Tongue (tissue), 2 donors: ENCODE data around the gene ERN1. TPM values are rescaled to one million over a fixed set of nuclear protein-coding genes. Genes with fewer than 3 reads are reported as not detected.

Experiments
- DNase-seq: peaks from one replicate; pipeline ENCODE4 v3.0.0-alpha.2; 2015
- total RNA-seq: library from RNA; depleted of rRNA; stranded (reverse); fragments of >200 nt; gene quantifications from one replicate; pipeline ENCODE4 v1.2.3, GENCODE V29; 2014

ERN1 gene
- total RNA-seq, 1 donor from 2014 or later = 9.4 TPM

DNA sequence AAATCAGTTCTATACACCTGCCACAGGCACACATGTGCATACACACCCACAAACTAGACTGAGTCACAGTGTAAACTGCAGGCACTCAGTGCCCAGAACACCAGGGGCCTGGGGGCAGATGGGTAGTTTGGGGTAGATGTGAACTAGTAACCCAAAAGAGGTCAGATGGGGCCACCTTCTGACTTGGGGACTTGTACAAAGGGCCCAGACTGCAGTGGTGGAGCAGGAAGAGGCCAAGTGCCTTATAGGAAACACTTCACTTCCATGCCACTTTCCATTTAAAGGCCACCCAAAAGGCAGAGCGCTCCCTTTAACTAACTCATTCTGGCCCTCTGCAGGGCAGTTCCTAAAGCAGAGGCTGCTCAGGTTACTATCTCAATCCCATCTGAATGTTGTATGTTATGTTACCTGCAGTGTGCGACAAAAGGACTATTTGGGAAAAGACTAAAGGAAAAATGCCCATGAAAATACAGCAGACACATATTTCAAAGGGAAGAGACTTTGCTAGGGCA lies 27.8 kb upstream of the ERN1 start:
- DNase-seq = no peak

GRCh38 chr17:64156670-64157069 lies 26.7 kb upstream of the ERN1 start:
- peak; percentile 45 for DNase-seq

GRCh38 chr17:64155751-64156544 lies 26.0 kb upstream of the ERN1 start:
- DNase-seq = peak; percentile 90

- DNase-seq = no peak
Observed at GRCh38 chr17:64155129-64155528, 25.2 kb upstream of the ERN1 start.

GRCh38 chr17:64154717-64155116 lies 24.8 kb upstream of the ERN1 start:
- DNase-seq = no peak

GRCh38 chr17:64154313-64154695 lies 24.4 kb upstream of the ERN1 start:
- DNase-seq = peak; percentile 44

DNA sequence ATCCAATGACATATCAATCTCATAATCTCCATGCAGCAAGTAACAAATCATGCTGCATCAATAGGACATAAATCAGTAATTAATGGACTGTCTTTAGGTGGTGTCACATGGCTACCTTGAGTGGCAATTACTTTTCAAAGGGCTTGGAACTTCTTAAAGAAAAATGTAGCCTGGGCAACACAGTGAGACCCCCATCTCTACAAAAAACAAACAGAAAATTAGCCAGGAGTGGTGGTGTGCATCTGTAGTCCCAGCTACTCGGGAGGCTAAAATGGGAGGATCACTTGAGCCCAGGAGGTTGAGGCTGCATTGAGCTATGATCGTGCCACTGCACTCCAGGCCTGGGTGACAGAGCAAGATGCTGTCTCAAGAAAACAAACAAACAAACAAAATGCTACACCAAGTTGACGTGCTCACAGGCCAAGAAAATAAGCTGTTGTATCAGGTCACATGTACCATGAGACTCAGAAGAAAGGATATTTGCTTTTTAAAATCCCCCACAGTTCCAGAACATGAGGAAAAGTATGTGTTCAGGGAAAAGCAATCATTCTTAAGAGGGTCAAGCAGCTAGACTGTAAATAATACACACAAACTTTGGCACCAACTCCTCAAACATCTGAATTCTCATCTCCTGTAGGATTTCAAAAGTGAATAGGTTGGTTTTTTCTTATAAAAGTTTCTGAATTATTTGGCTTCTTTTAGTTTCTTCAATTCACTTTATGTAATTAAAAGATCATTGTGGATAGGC lies 23.8 kb upstream of the ERN1 start:
- DNase-seq = peak; percentile 26

- no peak for DNase-seq
Observed at GRCh38 chr17:64152428-64153125, 22.6 kb upstream of the ERN1 start.

DNA sequence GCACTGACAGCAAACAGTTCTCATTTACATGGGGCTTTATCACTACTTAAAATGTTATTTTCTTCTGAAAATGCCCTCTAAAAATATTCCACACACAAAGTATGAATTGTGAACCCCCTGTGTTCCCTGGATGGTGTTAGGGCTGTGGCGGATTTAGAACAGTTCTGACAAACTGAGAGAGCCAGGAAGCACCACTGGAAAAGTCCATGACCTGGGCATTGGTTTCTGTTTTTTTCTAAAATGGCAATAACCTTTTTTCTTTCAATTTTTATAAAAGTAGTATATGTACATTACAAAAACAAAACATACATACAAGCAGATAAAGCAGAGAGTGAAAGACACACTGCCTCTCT lies 21.0 kb upstream of the ERN1 start:
- no peak for DNase-seq

GRCh38 chr17:64150237-64151015 lies 20.5 kb upstream of the ERN1 start:
- DNase-seq = no peak

DNA sequence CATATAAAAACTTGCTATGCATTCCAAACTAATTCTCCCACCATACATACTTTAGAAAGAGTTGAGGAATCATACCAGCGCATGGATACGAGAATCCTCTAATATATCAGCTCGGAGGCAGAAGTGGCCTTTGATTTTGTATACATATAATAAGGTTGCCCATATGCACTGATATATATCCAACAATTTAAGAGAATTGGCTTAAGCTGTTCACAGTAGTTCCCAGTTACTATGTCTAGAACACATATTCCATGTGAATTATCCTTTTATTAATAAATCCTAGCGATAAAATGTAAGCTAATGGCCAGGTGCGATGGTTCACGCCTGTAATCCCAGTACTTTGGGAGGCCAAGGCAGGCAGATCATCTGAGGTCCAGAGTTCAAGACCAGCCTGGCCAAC lies 19.3 kb upstream of the ERN1 start:
- DNase-seq = no peak

DNA sequence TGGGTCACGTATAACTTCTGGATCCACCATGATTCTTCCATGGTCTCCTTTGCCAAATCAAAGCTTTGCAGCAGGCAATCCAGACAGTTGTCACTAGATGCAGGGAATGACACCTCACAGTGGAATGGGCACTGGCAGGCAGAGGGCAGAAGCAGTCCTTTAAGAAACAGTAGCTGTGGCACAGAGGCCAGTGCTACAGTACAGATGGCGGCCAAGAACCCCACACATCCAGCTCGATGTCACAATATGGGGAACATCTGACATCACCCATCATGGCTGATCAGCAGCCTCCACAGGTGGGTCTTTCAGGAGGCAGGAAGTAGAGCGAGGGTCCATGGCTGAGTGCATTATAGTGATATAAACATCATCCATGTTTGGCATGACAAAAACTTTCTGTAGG lies 18.8 kb upstream of the ERN1 start:
- DNase-seq = peak; percentile 33

DNA sequence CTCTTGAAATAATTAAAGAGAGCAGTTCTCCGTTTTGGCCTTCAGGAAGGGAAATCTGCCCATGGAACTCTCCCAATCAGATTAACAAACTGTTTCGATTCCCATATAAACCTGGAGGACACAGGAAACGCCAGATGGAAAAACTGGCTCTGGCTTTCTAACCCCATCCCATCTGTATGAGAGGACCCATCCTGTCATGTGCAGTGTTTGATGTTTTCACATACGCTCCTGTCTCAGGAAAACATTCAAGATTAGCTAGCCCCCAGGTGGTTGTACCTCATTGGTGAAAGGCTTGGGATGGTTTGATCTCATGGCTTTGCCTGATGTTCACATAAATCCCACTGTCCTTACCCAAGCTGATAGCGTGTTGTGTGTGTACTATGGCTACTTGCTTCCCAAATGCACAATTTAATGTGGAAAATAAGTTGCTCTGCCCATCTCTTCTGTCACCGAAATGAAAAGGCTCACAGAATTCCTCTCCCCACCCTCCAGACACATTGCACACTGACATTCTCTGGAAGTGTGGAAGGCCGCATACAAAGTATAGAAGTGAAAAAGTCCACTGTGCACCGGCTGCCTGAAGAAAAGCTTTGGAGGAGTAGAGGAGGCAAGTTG lies 18.2 kb upstream of the ERN1 start:
- peak; percentile 16 for DNase-seq

DNA sequence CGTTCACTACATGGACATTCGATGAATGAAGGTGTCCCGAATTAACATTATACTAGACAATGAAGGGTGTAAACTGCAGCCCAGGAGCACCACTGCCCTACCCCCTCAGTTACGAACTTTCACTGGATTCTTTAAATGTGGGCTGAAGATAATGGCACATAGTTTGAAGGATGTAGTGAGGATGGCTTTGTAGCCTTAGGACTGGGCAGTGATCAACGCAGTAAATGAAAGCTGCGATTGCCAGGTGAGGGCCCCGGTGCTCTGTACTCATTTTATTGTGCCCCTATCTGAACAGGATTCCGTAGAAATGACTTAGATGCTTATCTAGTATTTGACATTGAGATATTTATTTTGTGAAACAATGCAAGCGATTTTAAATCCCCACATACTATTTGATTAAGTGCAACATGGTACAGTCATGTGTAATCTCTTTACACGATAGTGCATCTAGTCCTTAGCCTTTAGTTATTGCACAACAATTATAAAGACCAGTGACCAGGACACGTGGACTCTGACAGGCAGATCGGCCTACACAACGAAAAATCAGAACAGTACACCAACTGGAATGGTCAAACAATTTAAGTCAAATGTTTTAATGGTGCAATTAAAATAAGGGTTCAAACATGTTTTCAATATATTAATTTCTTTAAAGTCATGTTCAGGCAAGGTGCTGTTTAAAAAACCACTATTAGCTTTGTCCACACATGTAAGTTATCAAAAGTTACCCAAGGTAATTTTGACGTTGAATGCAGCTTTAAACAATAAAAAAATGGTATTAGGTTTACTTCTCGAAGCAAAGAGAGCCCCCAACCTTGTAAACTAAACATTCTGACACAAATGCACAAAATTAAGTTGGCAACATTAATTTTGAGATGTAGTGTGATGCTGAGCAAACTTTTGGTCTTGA lies 17.4 kb upstream of the ERN1 start:
- no peak for DNase-seq

GRCh38 chr17:64146418-64147109 lies 16.6 kb upstream of the ERN1 start:
- peak; percentile 89 for DNase-seq

DNA sequence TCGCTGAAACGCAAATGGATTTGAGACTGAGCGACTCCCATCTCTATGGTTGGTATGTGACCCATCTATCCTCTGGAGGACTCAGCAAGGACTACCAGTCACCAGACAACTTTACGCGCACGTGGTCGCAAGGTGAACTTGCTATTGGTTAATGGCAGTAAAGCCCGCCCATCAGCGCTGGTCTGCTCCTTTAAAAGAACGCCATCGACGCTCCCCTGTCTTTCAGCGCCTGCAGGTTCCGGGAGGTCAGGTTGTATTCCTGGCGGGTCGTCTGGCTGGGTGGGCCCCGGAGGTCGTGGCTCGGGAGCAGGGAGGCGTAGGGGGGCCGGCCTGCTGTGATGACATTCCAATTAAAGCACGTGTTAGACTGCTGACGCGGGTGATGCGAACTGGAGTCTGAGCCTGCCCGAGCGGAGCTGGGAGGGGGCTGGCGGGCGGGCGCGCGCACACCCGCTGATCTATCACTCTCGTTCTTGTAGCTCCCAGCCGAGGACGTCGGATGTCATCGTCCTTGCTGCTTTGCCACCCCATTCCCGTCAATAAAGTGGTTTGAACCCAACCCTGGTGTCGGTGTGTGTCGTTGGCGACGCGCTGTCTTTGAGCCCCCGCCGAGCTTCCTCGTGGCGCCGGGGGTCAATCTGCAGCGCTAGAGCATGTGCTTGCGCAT lies 15.9 kb upstream of the ERN1 start:
- DNase-seq = peak; percentile 99

GRCh38 chr17:64145375-64145750 lies 15.4 kb upstream of the ERN1 start:
- no peak for DNase-seq

- no peak for DNase-seq
Observed at GRCh38 chr17:64139542-64139941, 9.6 kb upstream of the ERN1 start.

DNA sequence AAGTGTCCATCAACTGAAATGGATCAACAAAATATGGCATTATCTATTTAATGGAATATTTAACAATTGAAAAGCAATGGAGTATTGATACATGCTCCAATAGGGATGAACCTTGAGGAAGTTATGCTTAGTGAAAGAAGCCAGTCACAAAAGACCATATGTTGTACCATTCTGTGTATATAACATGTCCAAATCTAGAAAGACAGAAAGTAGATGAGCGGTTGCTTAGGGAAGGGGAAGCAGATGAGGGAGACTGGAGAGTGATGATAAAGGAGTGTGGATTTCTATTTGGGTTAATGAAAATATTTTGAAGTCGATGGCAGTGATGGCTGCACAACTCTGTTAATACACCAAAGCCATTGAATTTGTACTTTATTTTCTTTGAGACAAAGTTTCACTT lies 8.5 kb upstream of the ERN1 start:
- no peak for DNase-seq

DNA sequence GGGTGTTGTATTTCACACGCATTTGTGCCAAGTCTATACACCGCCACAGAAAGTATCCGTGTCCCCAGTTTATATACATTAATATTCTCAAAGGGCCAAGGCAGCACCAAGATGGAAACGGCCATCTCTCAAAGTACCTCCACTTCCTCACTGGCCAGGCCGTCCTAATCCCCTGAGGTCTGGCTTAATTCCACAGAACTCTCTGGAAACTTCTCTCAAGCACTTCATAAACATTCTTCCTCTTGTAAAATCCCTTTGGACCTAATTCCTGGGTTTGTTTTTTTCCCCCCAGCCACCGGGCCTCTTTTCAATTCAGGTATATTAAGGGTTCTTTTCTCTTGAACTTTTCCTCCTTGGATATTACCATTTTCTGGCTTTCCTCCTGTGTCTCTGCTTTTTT lies 5.1 kb upstream of the ERN1 start:
- no peak for DNase-seq
